AG04449 (cell line): ENCODE measurements around the gene LAPTM5.

ENCODE experiments used
- CTCF ChIA-PET: fragments of 350-600 bp; formaldehyde crosslinking; extraction: SDS; loops from one replicate; lab custom pipeline; 2021; ENCODE audit warnings: antibody characterized with exemption; lab: Yijun Ruan, JAX
- POLR2A ChIA-PET: fragments of 400-600, 350-600 bp; formaldehyde crosslinking; extraction: SDS; loops from one replicate; lab custom pipeline; 2020; ENCODE audit warnings: antibody characterized with exemption, inconsistent platforms; lab: Yijun Ruan, JAX
- DNase-seq: peaks from one replicate; pipeline ENCODE4 v3.0.0-alpha.2; 2010; ENCODE audit warnings: low read depth, low spot score
- H3K4me3 ChIP-seq: 2 replicates; pipeline ENCODE4 v1.5.1; 2011; ENCODE audit warnings: low read depth, mild to moderate bottlenecking, control low read depth, low read length
- CTCF ChIP-seq: IDR thresholded peaks from one replicate; pipeline ENCODE4 v1.5.1; 2011; ENCODE audit warnings: mild to moderate bottlenecking, moderate library complexity, low read length, control low read depth, inconsistent platforms; ENCODE audit not compliant: insufficient read depth; ENCODE audit errors: missing control alignments

Gene LAPTM5

GRCh38 chr1:30697571-30698376 is 59.8 kb downstream of the LAPTM5 start:
- POLR2A ChIA-PET: no interaction called here
- DNase-seq: no peak
- H3K4me3 ChIP-seq: no peak overlapping the region
- CTCF ChIA-PET: interaction anchor here (0.7 to 1.5 kb wide), 3 partner anchors 10 to 317 kb away, joined by 3 to 6 read pairs (median 3); no protein-coding TSS in a partner anchor
- TF ChIP-seq CTCF: no peak

- CTCF ChIA-PET: interaction anchor here (1.4 to 1.5 kb wide), 2 partner anchors 11 to 13 kb away, joined by 3 to 6 read pairs; no protein-coding TSS in a partner anchor
- no peak for DNase-seq
- POLR2A ChIA-PET: no interaction called here
- no peak overlapping the region for H3K4me3 ChIP-seq
- no peak for TF ChIP-seq CTCF
Measured at GRCh38 chr1:30696831-30697230, 60.7 kb downstream of the LAPTM5 start.

- DNase-seq: no peak
- CTCF ChIA-PET: interaction anchor here (1.0 kb wide), 1 partner anchor 12 kb away, joined by 4 read pairs; no protein-coding TSS in a partner anchor
- POLR2A ChIA-PET: no interaction called here
Measured at GRCh38 chr1:30695439-30695841, 62.1 kb downstream of the LAPTM5 start.

GRCh38 chr1:30694280-30695175 is 63.0 kb downstream of the LAPTM5 start:
- CTCF ChIA-PET: no interaction called here
- no peak for TF ChIP-seq CTCF

More at GRCh38 chr1:30695439-30695841, 62.1 kb downstream of the LAPTM5 start:
- no peak for TF ChIP-seq CTCF
- no peak overlapping the region for H3K4me3 ChIP-seq

GRCh38 chr1:30693822-30694221 is 63.8 kb downstream of the LAPTM5 start:
- no peak for DNase-seq
- TF ChIP-seq CTCF: no peak
- CTCF ChIA-PET: interaction anchor here (3.1 kb wide), 1 partner anchor 14 kb away, joined by 8 read pairs; no protein-coding TSS in a partner anchor
- POLR2A ChIA-PET: no interaction called here
- H3K4me3 ChIP-seq: no peak overlapping the region

More at GRCh38 chr1:30694280-30695175, 63.0 kb downstream of the LAPTM5 start:
- POLR2A ChIA-PET: no interaction called here
- DNase-seq: no peak
- no peak overlapping the region for H3K4me3 ChIP-seq
